ENCODE results near the gene MRO. TPM values are rescaled to one million over a fixed set of nuclear protein-coding genes. Genes with fewer than 3 reads are reported as not detected.
"Not testable (repeated sequence)": the region's sequence is repeated elsewhere in the genome, so short reads cannot be mapped to it uniquely, and the experiment has no call there.

The MRO gene
- total RNA-seq, 6 experiments from 2014 or later, result 2.2 to 14.8 (median 2.7) TPM

- DNase-seq, result no peak
- Histone ChIP-seq H3K27me3 (no peaks in the 10 kb centered on the region), H3K4me3 (no peak overlapping the region), H3K9me3 (no peaks in the 10 kb centered on the region), H3K27ac (no peak overlapping the region), H3K36me3 (no peaks in the 10 kb centered on the region), H3K4me1 (peaks cover 0 to 10% (median 0%) of the 10 kb centered on the region in 4 donors)
- intact Hi-C loops (cut with DNase I), result no loop called here
- 60% methylated on average over 3 of the region's 4 CpGs for WGBS (ENCODE audit: insufficient coverage, low coverage, low lambda C conversion rate, missing lambda C conversion rate)
- no peak for TF ChIP-seq POLR2A (IDR thresholded peaks at IDR 0.05)
- TF ChIP-seq, protein P1, sequence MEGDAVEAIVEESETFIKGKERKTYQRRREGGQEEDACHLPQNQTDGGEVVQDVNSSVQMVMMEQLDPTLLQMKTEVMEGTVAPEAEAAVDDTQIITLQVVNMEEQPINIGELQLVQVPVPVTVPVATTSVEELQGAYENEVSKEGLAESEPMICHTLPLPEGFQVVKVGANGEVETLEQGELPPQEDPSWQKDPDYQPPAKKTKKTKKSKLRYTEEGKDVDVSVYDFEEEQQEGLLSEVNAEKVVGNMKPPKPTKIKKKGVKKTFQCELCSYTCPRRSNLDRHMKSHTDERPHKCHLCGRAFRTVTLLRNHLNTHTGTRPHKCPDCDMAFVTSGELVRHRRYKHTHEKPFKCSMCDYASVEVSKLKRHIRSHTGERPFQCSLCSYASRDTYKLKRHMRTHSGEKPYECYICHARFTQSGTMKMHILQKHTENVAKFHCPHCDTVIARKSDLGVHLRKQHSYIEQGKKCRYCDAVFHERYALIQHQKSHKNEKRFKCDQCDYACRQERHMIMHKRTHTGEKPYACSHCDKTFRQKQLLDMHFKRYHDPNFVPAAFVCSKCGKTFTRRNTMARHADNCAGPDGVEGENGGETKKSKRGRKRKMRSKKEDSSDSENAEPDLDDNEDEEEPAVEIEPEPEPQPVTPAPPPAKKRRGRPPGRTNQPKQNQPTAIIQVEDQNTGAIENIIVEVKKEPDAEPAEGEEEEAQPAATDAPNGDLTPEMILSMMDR (IDR thresholded peaks at IDR 0.05), result no peak
- ATAC-seq, result no peak
These were observed 29.6 kb downstream of the MRO start for GRCh38 chr18:50790241-50790640.

DNA sequence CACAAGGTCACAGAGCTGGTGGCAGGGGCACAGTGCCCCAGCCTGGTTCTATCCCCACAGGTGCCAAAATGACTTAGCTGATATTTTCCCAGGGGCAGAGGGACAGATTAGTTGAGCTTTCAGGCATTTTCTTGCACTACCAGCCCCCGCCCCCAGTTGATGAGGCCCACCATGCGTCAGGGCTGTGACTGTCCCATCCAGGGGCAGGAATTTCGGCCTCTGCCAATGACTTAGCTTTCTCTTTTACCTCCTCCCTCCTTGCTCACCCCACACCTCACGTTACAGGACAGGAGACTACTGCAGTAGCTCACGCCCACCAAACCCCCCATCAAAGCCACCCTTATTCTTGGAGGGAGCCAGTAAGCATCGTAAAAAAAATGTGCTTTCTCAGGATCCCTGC lies 31.5 kb downstream of the MRO start:
- DNase-seq, result no peak
- intact Hi-C loops (cut with DNase I), result no loop called here
- 83% methylated on average over 5 of the region's 6 CpGs for WGBS (ENCODE audit: insufficient coverage, low coverage, low lambda C conversion rate, missing lambda C conversion rate)

GRCh38 chr18:50786864-50787263 lies 33.0 kb downstream of the MRO start:
- no peak for TF ChIP-seq POLR2A (IDR thresholded peaks at IDR 0.05)
- TF ChIP-seq, protein P1 (IDR thresholded peaks at IDR 0.05), result no peak
- intact Hi-C loops (cut with DNase I), result no loop called here
- no peak for ATAC-seq

More for the DNA sequence above, 31.5 kb downstream of the MRO start:
- no peak for ATAC-seq
- TF ChIP-seq POLR2A (IDR thresholded peaks at IDR 0.05), result no peak
- no peaks in the 10 kb centered on the region for H3K36me3 ChIP-seq
- no peaks in the 10 kb centered on the region for H3K9me3 ChIP-seq
- H3K27ac ChIP-seq, result no peak overlapping the region
- H3K4me1 ChIP-seq, result peaks cover 0 to 10% (median 0%) of the 10 kb centered on the region in 4 donors
- H3K4me3 ChIP-seq, result no peak overlapping the region
- no peaks in the 10 kb centered on the region for H3K27me3 ChIP-seq

GRCh38 chr18:50783553-50783952 lies 36.3 kb downstream of the MRO start:
- Histone ChIP-seq H3K4me1 (no peaks in the 10 kb centered on the region), H3K4me3 (no peak overlapping the region), H3K36me3 (no peaks in the 10 kb centered on the region), H3K27me3 (no peaks in the 10 kb centered on the region), H3K27ac (no peak overlapping the region), H3K9me3 (no peaks in the 10 kb centered on the region)
- intact Hi-C loops (cut with DNase I), result no loop called here
- ATAC-seq, result no peak
- no peak for DNase-seq
- WGBS (ENCODE audit: insufficient coverage, low coverage, low lambda C conversion rate, missing lambda C conversion rate), result 75% methylated on average over 2 of the region's 3 CpGs
- TF ChIP-seq, protein P1 (IDR thresholded peaks at IDR 0.05), result no peak
- no peak for TF ChIP-seq POLR2A (IDR thresholded peaks at IDR 0.05)

More at GRCh38 chr18:50786864-50787263, 33.0 kb downstream of the MRO start:
- no peaks in the 10 kb centered on the region for H3K36me3 ChIP-seq
- no peak overlapping the region for H3K4me3 ChIP-seq
- H3K27ac ChIP-seq, result no peak overlapping the region
- WGBS (ENCODE audit: insufficient coverage, low coverage, low lambda C conversion rate, missing lambda C conversion rate), result 92% methylated on average over 3 of the region's 3 CpGs
- H3K4me1 ChIP-seq, result peaks cover 0 to 8% (median 0%) of the 10 kb centered on the region in 4 donors
- H3K9me3 ChIP-seq, result no peaks in the 10 kb centered on the region
- H3K27me3 ChIP-seq, result no peaks in the 10 kb centered on the region
- DNase-seq, result no peak

GRCh38 chr18:50779021-50779420 lies 40.8 kb downstream of the MRO start:
- intact Hi-C loops (cut with DNase I); H3K27me3 ChIP-seq: not testable (repeated sequence)

DNA sequence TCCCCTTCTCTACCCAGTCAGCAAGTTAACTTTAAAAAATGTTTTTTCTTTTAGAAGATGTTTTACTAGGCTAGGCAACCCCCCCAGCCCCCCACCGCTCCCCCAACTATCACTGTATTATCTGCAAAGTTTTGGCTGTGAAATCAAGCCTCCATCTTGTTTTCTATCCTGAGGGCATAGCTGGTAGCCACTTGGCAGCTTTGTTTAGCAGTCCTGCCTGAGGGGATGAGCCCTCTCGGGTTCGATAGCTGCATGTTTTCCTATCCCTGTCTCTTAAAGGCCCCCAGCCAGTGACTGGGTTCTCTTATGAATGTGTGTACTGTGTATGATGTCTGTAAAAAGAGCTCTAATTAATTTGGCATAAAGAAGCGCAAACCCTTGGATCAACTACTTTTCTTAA lies 43.4 kb downstream of the MRO start:
- ATAC-seq (no peak), DNase-seq (no peak)
- Histone ChIP-seq H3K36me3 (no peaks in the 10 kb centered on the region), H3K4me1 (no peaks in the 10 kb centered on the region), H3K9me3 (no peaks in the 10 kb centered on the region), H3K27me3 (no peaks in the 10 kb centered on the region), H3K4me3 (no peak overlapping the region), H3K27ac (no peak overlapping the region)
- TF ChIP-seq, protein P1 (IDR thresholded peaks at IDR 0.05), result no peak
- TF ChIP-seq POLR2A (IDR thresholded peaks at IDR 0.05), result no peak
- intact Hi-C loops (cut with DNase I), result no loop called here
- WGBS (ENCODE audit: insufficient coverage, low coverage, low lambda C conversion rate, missing lambda C conversion rate), result 84% methylated on average over 4 of the region's 4 CpGs

More at GRCh38 chr18:50779021-50779420, 40.8 kb downstream of the MRO start:
- not testable (repeated sequence) for H3K4me3 ChIP-seq, H3K36me3 ChIP-seq, DNase-seq, ATAC-seq, H3K27ac ChIP-seq, H3K9me3 ChIP-seq, H3K4me1 ChIP-seq
- WGBS (ENCODE audit: insufficient coverage, low coverage, low lambda C conversion rate, missing lambda C conversion rate), result 76% methylated on average over 3 of the region's 3 CpGs

Measured in right lobe of liver (tissue), 6 donors.